Tibial artery (tissue), 4 donors: ENCODE measurements around the gene PFKFB1.

Source experiments
- DNase-seq, 2 donors: peaks; one replicate each; pipeline ENCODE4 v3.0.0-alpha.2; 2019
- H3K27ac ChIP-seq, 2 donors: fragments of 200-600 bp; sonication (generic) in 1 of 2; 1 replicate in 1 of 2; 2 replicates in 1 of 2; pipeline ENCODE4 v1.5.1; 2018 to 2019; ENCODE audit warnings: mild to moderate bottlenecking in 1 of 2
- H3K27me3 ChIP-seq, 2 donors: fragments of 200-600 bp; sonication (generic) in 1 of 2; one replicate each; pipeline versions ENCODE4 v1.5.1 to v1.6.0; 2016 to 2019
- H3K36me3 ChIP-seq, 3 donors: fragments of 200-600 bp; sonication (generic) in 2 of 3; one replicate each; pipeline ENCODE4 v1.5.1; 2016 to 2019; ENCODE audit warnings: mild to moderate bottlenecking in 2 of 3
- H3K4me1 ChIP-seq, 4 donors: fragments of 200-600 bp; sonication (generic) in 2 of 4; 1 replicate in 3 of 4; 2 replicates in 1 of 4; pipeline ENCODE4 v1.5.1; 2016 to 2019
- H3K4me3 ChIP-seq, 2 donors: fragments of 200-600 bp; sonication (generic) in 1 of 2; 1 replicate in 1 of 2; 2 replicates in 1 of 2; pipeline ENCODE4 v1.5.1; 2018 to 2019; ENCODE audit warnings: mild to moderate bottlenecking in 2 of 2
- H3K9me3 ChIP-seq, 3 donors: fragments of 200-600 bp; sonication (generic) in 1 of 3; one replicate each; pipeline ENCODE4 v1.5.1; 2016 to 2019
- intact Hi-C: fragments of 100-400 bp; cut with DNase I; formaldehyde crosslinking; loops from one replicate; pipeline ENCODE4 v1.15.0; 2023; ENCODE audit warnings: low total_unique reads
- TF ChIP-seq, protein P1 (sequence below), 2 experiments: fragments of 200-600 bp in 1 of 2; fragments of 450-650 bp in 1 of 2; IDR thresholded peaks; one replicate each; pipeline ENCODE4 v1.5.1; 2017 to 2019; ENCODE audit warnings: antibody characterized with exemption in 2 of 2, mild to moderate bottlenecking in 1 of 2, moderate library complexity in 1 of 2

The PFKFB1 gene

GRCh38 chrX:55029291-55029690, 35.3 kb upstream of the PFKFB1 start:
- intact Hi-C loops = no loop called here
- Histone ChIP-seq H3K27ac (no peak overlapping the region), H3K27me3 (no peaks in the 10 kb centered on the region), H3K4me3 (no peak overlapping the region), H3K9me3 (no peaks in the 10 kb centered on the region), H3K36me3 (no peaks in the 10 kb centered on the region), H3K4me1 (no peaks in the 10 kb centered on the region)
- DNase-seq = no peak
- TF ChIP-seq, protein P1, sequence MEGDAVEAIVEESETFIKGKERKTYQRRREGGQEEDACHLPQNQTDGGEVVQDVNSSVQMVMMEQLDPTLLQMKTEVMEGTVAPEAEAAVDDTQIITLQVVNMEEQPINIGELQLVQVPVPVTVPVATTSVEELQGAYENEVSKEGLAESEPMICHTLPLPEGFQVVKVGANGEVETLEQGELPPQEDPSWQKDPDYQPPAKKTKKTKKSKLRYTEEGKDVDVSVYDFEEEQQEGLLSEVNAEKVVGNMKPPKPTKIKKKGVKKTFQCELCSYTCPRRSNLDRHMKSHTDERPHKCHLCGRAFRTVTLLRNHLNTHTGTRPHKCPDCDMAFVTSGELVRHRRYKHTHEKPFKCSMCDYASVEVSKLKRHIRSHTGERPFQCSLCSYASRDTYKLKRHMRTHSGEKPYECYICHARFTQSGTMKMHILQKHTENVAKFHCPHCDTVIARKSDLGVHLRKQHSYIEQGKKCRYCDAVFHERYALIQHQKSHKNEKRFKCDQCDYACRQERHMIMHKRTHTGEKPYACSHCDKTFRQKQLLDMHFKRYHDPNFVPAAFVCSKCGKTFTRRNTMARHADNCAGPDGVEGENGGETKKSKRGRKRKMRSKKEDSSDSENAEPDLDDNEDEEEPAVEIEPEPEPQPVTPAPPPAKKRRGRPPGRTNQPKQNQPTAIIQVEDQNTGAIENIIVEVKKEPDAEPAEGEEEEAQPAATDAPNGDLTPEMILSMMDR (IDR thresholded peaks at IDR 0.05) = no peak

DNA sequence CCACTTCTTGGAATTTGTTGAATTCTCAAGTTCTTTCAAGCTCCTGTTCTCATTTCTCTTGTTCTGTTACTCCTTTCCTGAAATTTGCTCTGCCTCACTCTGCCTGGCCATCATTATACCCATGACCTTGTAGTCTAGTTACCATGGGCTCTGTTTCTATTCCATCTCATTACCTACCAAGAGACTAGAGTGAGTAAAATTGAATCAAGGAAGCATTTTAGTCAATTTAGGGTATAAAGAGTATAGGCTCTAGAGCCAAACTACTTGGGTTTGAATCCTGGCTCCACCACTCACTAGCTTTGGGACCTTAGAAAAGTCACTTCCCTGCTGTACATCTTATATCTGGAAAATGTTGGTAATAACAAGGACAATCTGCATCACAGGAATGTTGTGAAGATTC, 34.6 kb upstream of the PFKFB1 start:
- H3K27ac ChIP-seq = no peak overlapping the region
- no peaks in the 10 kb centered on the region for H3K36me3 ChIP-seq
- no peaks in the 10 kb centered on the region for H3K27me3 ChIP-seq
- H3K4me1 ChIP-seq = no peaks in the 10 kb centered on the region
- DNase-seq = no peak
- intact Hi-C loops = no loop called here
- no peaks in the 10 kb centered on the region for H3K9me3 ChIP-seq
- TF ChIP-seq, protein P1 (IDR thresholded peaks at IDR 0.05) = no peak
- H3K4me3 ChIP-seq = no peak overlapping the region

DNA sequence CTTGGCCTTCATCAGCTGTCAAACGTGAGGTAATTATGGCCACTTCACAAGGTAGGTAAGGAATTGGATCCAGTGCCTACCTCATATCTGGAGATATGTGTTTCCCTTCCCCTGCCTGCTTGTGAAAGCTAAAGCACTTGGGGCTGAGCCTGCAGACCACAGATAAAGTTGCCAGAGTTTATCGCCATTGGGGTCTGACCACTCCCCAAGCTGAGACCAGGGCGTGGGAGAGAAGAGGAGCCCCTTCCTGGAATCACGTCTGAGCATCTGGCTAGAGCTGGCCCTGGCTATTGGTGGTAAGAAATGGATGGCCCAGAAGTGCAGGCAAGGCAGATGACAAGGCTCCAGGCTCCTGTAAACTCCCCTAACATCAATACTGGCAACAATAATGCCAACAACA, 34.1 kb upstream of the PFKFB1 start:
- intact Hi-C loops = no loop called here
- Histone ChIP-seq H3K27ac (no peak overlapping the region), H3K27me3 (no peaks in the 10 kb centered on the region), H3K9me3 (no peaks in the 10 kb centered on the region), H3K4me3 (no peak overlapping the region), H3K4me1 (no peaks in the 10 kb centered on the region), H3K36me3 (no peaks in the 10 kb centered on the region)
- TF ChIP-seq, protein P1 (IDR thresholded peaks at IDR 0.05) = no peak
- no peak for DNase-seq

- H3K27ac ChIP-seq = no peak overlapping the region
- intact Hi-C loops = no loop called here
- TF ChIP-seq, protein P1 (IDR thresholded peaks at IDR 0.05) = no peak
These were observed 32.9 kb upstream of the PFKFB1 start for GRCh38 chrX:55026840-55027239.

GRCh38 chrX:55026143-55026542, 32.2 kb upstream of the PFKFB1 start:
- intact Hi-C loops = no loop called here
- Histone ChIP-seq H3K4me1 (no peaks in the 10 kb centered on the region), H3K36me3 (no peaks in the 10 kb centered on the region), H3K4me3 (no peak overlapping the region), H3K9me3 (no peaks in the 10 kb centered on the region), H3K27ac (no peak overlapping the region), H3K27me3 (no peaks in the 10 kb centered on the region)
- TF ChIP-seq, protein P1 (IDR thresholded peaks at IDR 0.05) = no peak
- no peak for DNase-seq

More at GRCh38 chrX:55026840-55027239, 32.9 kb upstream of the PFKFB1 start:
- Histone ChIP-seq H3K27me3 (no peaks in the 10 kb centered on the region), H3K4me3 (no peak overlapping the region), H3K36me3 (no peaks in the 10 kb centered on the region), H3K9me3 (no peaks in the 10 kb centered on the region), H3K4me1 (no peaks in the 10 kb centered on the region)
- DNase-seq = no peak

GRCh38 chrX:55014897-55015299, 20.9 kb upstream of the PFKFB1 start:
- Histone ChIP-seq H3K4me1 (no peaks in the 10 kb centered on the region), H3K27me3 (no peaks in the 10 kb centered on the region), H3K9me3 (no peaks in the 10 kb centered on the region), H3K4me3 (no peak overlapping the region), H3K36me3 (no peaks in the 10 kb centered on the region), H3K27ac (no peak overlapping the region)
- DNase-seq = no peak
- TF ChIP-seq, protein P1 (IDR thresholded peaks at IDR 0.05) = no peak
- intact Hi-C loops = no loop called here
